OCI-LY1 (cell line): ENCODE data around the gene IQGAP2.

Experiments
- H2AFZ ChIP-seq: fragments of 200-600 bp; sonication (generic), shearing (Covaris generic); 2 replicates; pipeline ENCODE4 v1.6.0; 2014; ENCODE audit warnings: antibody characterized with exemption, mild to moderate bottlenecking, low read length
- H3F3A ChIP-seq: fragments of 200-600 bp; sonication (generic), shearing (Covaris generic); 2 replicates; pipeline ENCODE4 v1.6.0; 2014; ENCODE audit warnings: mild to moderate bottlenecking, antibody characterized with exemption, low read length, moderate library complexity; ENCODE audit not compliant: insufficient read depth
- H3K27ac ChIP-seq: fragments of 200-600 bp; sonication (generic); 2 replicates; pipeline ENCODE4 v1.5.1; 2014; ENCODE audit warnings: low read length, mixed run types, mild to moderate bottlenecking, low read depth; ENCODE audit not compliant: poor library complexity, severe bottlenecking
- H3K27me3 ChIP-seq: fragments of 200-600 bp; sonication (generic); 2 replicates; pipeline ENCODE4 v1.6.0; 2014; ENCODE audit warnings: antibody characterized with exemption, mild to moderate bottlenecking, low read length, moderate library complexity; ENCODE audit not compliant: insufficient read depth
- H3K36me3 ChIP-seq: fragments of 200-600 bp; sonication (generic); 2 replicates; pipeline ENCODE4 v1.6.1; 2014; ENCODE audit warnings: mild to moderate bottlenecking, antibody characterized with exemption, low read length, moderate library complexity, mixed read lengths; ENCODE audit not compliant: insufficient read depth
- H3K4me1 ChIP-seq: fragments of 200-600 bp; sonication (generic); 2 replicates; pipeline ENCODE4 v1.5.1; 2014; ENCODE audit warnings: mild to moderate bottlenecking, low read length, moderate library complexity; ENCODE audit not compliant: insufficient read depth, severe bottlenecking
- H3K4me2 ChIP-seq: fragments of 200-600 bp; sonication (generic), shearing (Covaris generic); 2 replicates; pipeline ENCODE4 v1.6.1; 2014; ENCODE audit warnings: low read length
- H3K4me3 ChIP-seq: fragments of 200-600 bp; sonication (generic); 2 replicates; pipeline ENCODE4 v1.5.1; 2014; ENCODE audit warnings: low read length, low read depth, mild to moderate bottlenecking, mixed read lengths; ENCODE audit not compliant: poor library complexity, severe bottlenecking
- H3K79me2 ChIP-seq: fragments of 200-600 bp; shearing (Covaris generic); 2 replicates; pipeline ENCODE4 v1.6.1; 2016; ENCODE audit warnings: mixed run types, low read length, mixed read lengths; ENCODE audit not compliant: insufficient read depth
- H3K9ac ChIP-seq: fragments of 200-600 bp; sonication (generic), shearing (Covaris generic); 2 replicates; pipeline ENCODE4 v1.6.1; 2014; ENCODE audit warnings: mild to moderate bottlenecking, low read length, mixed read lengths
- H3K9me2 ChIP-seq: fragments of 200-600 bp; sonication (generic), shearing (Covaris generic); 2 replicates; pipeline ENCODE4 v1.6.1; 2014; ENCODE audit warnings: low read depth, mild to moderate bottlenecking, low read length, mixed read lengths
- H3K9me3 ChIP-seq: fragments of 200-600 bp; shearing (Covaris generic); 2 replicates; pipeline ENCODE4 v1.6.1; 2014; ENCODE audit warnings: low read length, mixed read lengths
- H4K20me1 ChIP-seq: fragments of 200-600 bp; sonication (generic), shearing (Covaris generic); 2 replicates; pipeline ENCODE4 v1.6.0; 2016; ENCODE audit warnings: mild to moderate bottlenecking, low read length; ENCODE audit not compliant: insufficient read depth
- EZH2 ChIP-seq: fragments of 200-600 bp; sonication (generic), shearing (Covaris generic); IDR thresholded peaks from 2 replicates; pipeline ENCODE4 v1.8.0; 2017; ENCODE audit warnings: borderline replicate concordance, mixed run types, mild to moderate bottlenecking, antibody characterized with exemption, low read length, moderate library complexity, mixed read lengths
- TF ChIP-seq, protein P1 (sequence below): fragments of 200-600 bp; sonication (generic), shearing (Covaris generic); IDR thresholded peaks from 2 replicates; pipeline ENCODE4 v1.5.1; 2017; ENCODE audit warnings: mild to moderate bottlenecking, antibody characterized with exemption, low read length, moderate library complexity, mixed read lengths

Gene IQGAP2

DNA sequence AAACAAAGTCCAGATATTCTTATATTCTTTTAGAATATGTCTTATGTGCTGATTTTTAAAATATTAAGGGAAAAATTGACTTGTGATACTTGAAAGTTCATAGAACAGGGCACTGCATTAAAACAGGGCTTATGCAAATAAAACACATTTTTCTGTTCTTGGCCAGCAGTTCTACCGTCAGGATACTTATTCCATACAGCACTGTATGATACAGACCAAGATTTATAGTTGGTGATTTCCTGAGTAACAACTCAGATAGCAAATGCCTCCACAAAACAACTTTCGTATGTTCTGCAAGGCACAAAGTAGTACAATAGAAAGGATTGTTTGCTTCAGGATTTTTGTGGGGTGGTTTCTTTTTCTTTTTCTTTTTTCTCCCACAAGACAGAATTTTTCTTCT is 150.2 kb downstream of the IQGAP2 start:
- Histone ChIP-seq H3K4me2 (no peak overlapping the region), H3F3A (no peaks in the 10 kb centered on the region), H3K79me2 (no peaks in the 10 kb centered on the region), H4K20me1 (no peaks in the 10 kb centered on the region), H3K36me3 (no peaks in the 10 kb centered on the region), H2AFZ (no peak overlapping the region), H3K9ac (no peak overlapping the region), H3K4me3 (no peak overlapping the region), H3K4me1 (peaks cover 5% of the 10 kb centered on the region), H3K27me3 (no peaks in the 10 kb centered on the region), H3K9me3 (no peaks in the 10 kb centered on the region), H3K27ac (no peak overlapping the region), H3K9me2 (no peaks in the 10 kb centered on the region)
- TF ChIP-seq, protein P1, sequence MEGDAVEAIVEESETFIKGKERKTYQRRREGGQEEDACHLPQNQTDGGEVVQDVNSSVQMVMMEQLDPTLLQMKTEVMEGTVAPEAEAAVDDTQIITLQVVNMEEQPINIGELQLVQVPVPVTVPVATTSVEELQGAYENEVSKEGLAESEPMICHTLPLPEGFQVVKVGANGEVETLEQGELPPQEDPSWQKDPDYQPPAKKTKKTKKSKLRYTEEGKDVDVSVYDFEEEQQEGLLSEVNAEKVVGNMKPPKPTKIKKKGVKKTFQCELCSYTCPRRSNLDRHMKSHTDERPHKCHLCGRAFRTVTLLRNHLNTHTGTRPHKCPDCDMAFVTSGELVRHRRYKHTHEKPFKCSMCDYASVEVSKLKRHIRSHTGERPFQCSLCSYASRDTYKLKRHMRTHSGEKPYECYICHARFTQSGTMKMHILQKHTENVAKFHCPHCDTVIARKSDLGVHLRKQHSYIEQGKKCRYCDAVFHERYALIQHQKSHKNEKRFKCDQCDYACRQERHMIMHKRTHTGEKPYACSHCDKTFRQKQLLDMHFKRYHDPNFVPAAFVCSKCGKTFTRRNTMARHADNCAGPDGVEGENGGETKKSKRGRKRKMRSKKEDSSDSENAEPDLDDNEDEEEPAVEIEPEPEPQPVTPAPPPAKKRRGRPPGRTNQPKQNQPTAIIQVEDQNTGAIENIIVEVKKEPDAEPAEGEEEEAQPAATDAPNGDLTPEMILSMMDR: no peak
- no peak for TF ChIP-seq EZH2

DNA sequence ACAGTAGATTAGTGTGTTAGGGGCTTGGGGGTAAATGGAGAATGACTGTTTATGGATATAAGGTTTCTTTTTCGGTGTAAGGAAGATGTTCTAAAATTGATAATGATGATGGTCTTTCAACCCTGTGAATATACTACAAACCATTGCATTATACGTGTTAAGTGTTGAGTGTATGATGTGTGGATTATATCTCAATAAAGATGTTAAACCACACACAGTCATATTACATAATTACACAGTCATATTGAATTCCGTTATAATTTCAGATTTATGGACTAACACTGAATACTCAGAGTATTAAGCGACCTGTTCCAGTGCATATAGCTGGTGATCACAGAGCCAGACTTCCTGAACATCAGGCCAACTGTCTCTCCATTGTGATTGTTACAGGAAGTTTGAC is 152.0 kb downstream of the IQGAP2 start:
- no peak overlapping the region for H3K4me2 ChIP-seq
- no peaks in the 10 kb centered on the region for H4K20me1 ChIP-seq
- no peak overlapping the region for H3K9ac ChIP-seq
- no peaks in the 10 kb centered on the region for H3K79me2 ChIP-seq
- no peak for TF ChIP-seq EZH2
- TF ChIP-seq, protein P1: no peak
- H3K27ac ChIP-seq: no peak overlapping the region
- H3K9me3 ChIP-seq: no peaks in the 10 kb centered on the region
- no peaks in the 10 kb centered on the region for H3K36me3 ChIP-seq
- peaks cover 5% of the 10 kb centered on the region for H3K4me1 ChIP-seq
- H3F3A ChIP-seq: no peaks in the 10 kb centered on the region
- no peak overlapping the region for H2AFZ ChIP-seq
- H3K9me2 ChIP-seq: no peaks in the 10 kb centered on the region
- no peak overlapping the region for H3K4me3 ChIP-seq
- no peaks in the 10 kb centered on the region for H3K27me3 ChIP-seq

DNA sequence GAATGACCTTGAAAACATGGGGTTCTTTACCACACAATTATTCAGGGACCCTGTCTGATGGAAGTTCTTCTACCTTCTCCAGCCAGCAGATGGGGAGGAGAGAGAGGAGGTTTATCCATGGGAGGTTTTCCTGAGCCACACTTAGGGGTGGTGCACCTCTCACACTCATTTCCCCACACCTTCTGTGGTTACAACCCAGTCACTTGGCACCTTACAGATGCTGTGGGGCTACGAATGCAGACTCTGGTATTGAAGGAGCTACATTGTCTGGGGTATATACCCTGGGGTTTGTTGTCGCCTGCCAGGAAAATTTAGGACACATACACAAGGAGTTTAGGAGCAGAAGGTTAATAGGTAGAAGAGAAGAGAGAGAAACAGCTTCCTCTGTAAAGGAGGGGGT is 152.6 kb downstream of the IQGAP2 start:
- no peak overlapping the region for H3K4me3 ChIP-seq
- no peak overlapping the region for H2AFZ ChIP-seq
- peaks cover 5% of the 10 kb centered on the region for H3K4me1 ChIP-seq
- H3K4me2 ChIP-seq: no peak overlapping the region
- no peak for TF ChIP-seq EZH2
- TF ChIP-seq, protein P1: no peak
- no peaks in the 10 kb centered on the region for H3K9me2 ChIP-seq
- no peaks in the 10 kb centered on the region for H3F3A ChIP-seq
- no peak overlapping the region for H3K9ac ChIP-seq
- no peaks in the 10 kb centered on the region for H4K20me1 ChIP-seq
- no peaks in the 10 kb centered on the region for H3K79me2 ChIP-seq
- no peak overlapping the region for H3K27ac ChIP-seq
- H3K9me3 ChIP-seq: no peaks in the 10 kb centered on the region
- H3K36me3 ChIP-seq: no peaks in the 10 kb centered on the region
- H3K27me3 ChIP-seq: no peaks in the 10 kb centered on the region
